ENCODE measurements around the gene MRPL18. TPM values are rescaled to one million over a fixed set of nuclear protein-coding genes. Genes with fewer than 3 reads are reported as not detected.

MRPL18 gene
- total RNA-seq, 1 donor from 2014 or later: 62.6 TPM

DNA sequence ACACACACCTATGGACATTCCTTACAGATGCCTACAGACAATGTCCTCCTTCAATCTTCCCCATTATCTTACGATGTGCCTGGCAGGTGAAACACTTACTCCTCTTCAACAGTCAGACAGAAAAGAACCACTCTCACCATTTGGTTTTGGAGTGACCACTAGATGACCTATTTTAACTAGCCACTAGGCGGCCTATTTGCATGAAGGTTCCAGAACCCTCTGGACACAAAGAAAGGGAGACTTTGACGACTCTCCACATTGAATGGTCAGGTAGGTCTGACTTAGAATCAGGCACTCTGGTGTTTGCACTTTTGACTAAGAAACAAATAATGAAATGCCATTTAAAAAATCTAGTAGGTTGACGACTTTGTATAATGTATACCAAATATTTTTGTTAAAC, 51.8 kb downstream of the MRPL18 start:
- DNase-seq (ENCODE audit: low spot score): no peak

- DNase-seq (ENCODE audit: low spot score): no peak
These were observed 54.7 kb downstream of the MRPL18 start for GRCh38 chr6:159844737-159845645.

Other genes starting within 250 kb of the MRPL18 start
- 189 TPM for gene SOD2, start 97.2 kb upstream of the MRPL18 start, total RNA-seq
- 75.4 TPM for gene WTAP, start 63.0 kb upstream of the MRPL18 start, total RNA-seq
- gene ACAT2, start 28.4 kb upstream of the MRPL18 start, total RNA-seq: 69.3 TPM
- 131 TPM for gene TCP1, start 865 bp upstream of the MRPL18 start, total RNA-seq
- 0.23 TPM for gene PNLDC1, start 9.8 kb downstream of the MRPL18 start, total RNA-seq
- gene MAS1, start 100.5 kb downstream of the MRPL18 start, total RNA-seq: not detected
- gene IGF2R, start 178.6 kb downstream of the MRPL18 start, total RNA-seq: 98.5 TPM